ENCODE data around the gene MVB12A.

DNA sequence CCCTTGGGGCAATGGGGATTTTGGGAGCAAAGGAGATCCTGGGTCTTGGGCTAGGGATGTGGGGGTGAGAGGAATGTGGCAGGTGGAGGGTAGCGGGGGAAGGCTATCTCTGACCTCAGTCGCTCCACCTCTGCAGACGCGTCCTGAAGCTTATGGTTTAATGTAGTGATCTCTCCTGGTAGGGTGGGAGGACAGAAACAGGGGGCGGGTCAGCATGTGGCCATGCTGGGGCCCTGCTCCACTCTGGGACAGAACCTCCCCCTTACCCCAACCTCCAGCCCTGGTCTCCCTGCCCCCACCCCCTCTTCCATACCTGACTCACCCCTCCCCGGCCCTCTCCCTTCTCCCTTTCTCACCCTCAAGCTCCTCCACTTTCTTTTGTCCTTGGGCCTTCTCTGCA, 15.8 kb upstream of the MVB12A start:
- TF ChIP-seq, protein P1, sequence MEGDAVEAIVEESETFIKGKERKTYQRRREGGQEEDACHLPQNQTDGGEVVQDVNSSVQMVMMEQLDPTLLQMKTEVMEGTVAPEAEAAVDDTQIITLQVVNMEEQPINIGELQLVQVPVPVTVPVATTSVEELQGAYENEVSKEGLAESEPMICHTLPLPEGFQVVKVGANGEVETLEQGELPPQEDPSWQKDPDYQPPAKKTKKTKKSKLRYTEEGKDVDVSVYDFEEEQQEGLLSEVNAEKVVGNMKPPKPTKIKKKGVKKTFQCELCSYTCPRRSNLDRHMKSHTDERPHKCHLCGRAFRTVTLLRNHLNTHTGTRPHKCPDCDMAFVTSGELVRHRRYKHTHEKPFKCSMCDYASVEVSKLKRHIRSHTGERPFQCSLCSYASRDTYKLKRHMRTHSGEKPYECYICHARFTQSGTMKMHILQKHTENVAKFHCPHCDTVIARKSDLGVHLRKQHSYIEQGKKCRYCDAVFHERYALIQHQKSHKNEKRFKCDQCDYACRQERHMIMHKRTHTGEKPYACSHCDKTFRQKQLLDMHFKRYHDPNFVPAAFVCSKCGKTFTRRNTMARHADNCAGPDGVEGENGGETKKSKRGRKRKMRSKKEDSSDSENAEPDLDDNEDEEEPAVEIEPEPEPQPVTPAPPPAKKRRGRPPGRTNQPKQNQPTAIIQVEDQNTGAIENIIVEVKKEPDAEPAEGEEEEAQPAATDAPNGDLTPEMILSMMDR (IDR thresholded peaks at IDR 0.05), result no peak
- TF ChIP-seq EP300 (IDR thresholded peaks at IDR 0.05), result no peak

Data from tibial nerve (tissue), 4 donors.